Astrocyte of the cerebellum (primary cell): ENCODE data around the gene GP1BB.
"Not testable (repeated sequence)": the region's sequence is repeated elsewhere in the genome, so short reads cannot be mapped to it uniquely, and the experiment has no call there.

Experiments
- DNase-seq: peaks from one replicate; pipeline ENCODE4 v3.0.0-alpha.2; 2011; ENCODE audit warnings: low read depth
- H3K4me3 ChIP-seq: 2 replicates; pipeline ENCODE4 v1.5.1; 2011; ENCODE audit warnings: mild to moderate bottlenecking, low read depth, low read length, moderate library complexity
- in situ Hi-C: cut with HindIII; loops from 2 replicates; pipeline ENCODE4 v1.10.0; 2017; ENCODE audit warnings: low sequenced_read_pairs
- TF ChIP-seq, protein P1 (sequence below): IDR thresholded peaks from 2 replicates; pipeline ENCODE4 v1.5.1; 2012; ENCODE audit warnings: low read length, low read depth, moderate library complexity, mild to moderate bottlenecking; ENCODE audit errors: missing control alignments

Gene GP1BB

DNA sequence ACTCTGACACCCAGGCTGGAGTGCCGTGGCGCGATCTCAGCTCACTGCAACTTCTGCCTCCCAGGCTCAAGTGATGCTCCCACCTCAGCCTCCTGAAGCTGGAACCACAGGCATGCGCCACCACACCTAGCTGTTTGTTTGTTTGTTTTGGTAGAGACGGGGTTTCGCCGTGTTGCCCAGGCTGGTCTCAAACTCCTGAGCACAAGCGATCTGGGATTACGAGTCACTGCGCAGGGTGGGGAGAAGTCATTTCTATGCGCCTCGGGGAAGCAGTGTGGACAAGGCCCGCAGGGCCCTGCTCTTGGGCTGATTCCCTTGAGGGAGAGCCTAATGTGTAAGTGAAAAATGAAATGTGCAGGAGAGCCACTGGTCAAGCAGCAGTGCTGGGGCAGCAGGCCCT lies 28.6 kb upstream of the GP1BB start:
- no peak overlapping the region for H3K4me3 ChIP-seq
- in situ Hi-C loops = no loop called here
- TF ChIP-seq, protein P1, sequence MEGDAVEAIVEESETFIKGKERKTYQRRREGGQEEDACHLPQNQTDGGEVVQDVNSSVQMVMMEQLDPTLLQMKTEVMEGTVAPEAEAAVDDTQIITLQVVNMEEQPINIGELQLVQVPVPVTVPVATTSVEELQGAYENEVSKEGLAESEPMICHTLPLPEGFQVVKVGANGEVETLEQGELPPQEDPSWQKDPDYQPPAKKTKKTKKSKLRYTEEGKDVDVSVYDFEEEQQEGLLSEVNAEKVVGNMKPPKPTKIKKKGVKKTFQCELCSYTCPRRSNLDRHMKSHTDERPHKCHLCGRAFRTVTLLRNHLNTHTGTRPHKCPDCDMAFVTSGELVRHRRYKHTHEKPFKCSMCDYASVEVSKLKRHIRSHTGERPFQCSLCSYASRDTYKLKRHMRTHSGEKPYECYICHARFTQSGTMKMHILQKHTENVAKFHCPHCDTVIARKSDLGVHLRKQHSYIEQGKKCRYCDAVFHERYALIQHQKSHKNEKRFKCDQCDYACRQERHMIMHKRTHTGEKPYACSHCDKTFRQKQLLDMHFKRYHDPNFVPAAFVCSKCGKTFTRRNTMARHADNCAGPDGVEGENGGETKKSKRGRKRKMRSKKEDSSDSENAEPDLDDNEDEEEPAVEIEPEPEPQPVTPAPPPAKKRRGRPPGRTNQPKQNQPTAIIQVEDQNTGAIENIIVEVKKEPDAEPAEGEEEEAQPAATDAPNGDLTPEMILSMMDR = no peak
- no peak for DNase-seq

DNA sequence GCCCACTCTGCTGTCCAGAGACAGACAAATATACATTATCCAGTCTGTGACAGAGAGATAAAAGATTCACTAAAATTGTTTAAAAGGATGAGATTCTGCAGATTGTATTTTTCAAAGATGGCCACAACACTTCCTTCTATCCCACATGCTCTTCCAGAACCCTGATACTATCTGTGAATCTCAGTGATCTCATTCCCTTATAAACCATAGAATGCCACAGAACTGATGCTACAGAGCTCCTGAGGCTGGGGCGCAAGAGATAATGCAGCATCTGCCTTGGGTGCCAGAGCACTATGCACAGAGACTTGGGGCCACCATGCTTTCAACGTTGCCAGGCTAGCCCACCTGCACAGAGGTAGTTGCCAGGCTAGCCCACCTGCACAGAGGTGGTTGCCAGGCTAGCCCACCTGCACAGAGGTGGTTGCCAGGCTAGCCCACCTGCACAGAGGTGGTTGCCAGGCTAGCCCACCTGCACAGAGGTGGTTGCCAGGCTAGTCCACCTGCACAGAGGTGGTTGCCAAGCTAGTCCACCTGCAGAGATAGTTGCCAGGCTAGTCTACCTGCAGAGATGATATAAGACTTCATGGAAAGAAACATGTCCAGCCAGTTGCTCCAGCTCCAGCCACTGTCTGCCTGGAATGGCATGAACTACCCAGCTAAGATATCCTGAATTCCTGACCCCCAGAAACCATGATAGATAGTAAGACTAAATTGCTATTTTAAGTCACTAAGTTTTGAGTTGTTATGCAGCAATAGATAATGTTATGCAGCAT lies 26.6 kb upstream of the GP1BB start:
- in situ Hi-C loops = no loop called here
- TF ChIP-seq, protein P1 = no peak
- DNase-seq = no peak
- no peak overlapping the region for H3K4me3 ChIP-seq

DNA sequence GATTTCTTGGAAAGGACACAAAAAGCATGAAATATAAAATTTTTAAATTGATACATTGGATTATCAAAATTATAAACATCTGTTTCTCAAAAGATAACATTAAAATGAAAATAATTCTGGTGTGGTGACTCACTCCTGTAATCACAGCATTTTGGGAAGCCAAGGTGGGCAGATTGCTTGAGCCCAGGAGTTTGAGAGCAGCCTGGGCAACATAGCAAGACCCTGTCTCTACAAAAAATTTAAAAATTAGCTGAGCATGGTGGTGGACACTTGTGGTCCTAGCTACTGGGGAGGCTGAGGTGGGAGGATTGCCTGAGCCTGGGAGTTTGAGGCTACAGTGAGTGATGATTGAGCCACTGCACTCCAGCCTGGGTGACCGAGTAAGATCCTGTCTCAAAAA lies 25.5 kb upstream of the GP1BB start:
- H3K4me3 ChIP-seq, DNase-seq, in situ Hi-C loops: not testable (repeated sequence)

DNA sequence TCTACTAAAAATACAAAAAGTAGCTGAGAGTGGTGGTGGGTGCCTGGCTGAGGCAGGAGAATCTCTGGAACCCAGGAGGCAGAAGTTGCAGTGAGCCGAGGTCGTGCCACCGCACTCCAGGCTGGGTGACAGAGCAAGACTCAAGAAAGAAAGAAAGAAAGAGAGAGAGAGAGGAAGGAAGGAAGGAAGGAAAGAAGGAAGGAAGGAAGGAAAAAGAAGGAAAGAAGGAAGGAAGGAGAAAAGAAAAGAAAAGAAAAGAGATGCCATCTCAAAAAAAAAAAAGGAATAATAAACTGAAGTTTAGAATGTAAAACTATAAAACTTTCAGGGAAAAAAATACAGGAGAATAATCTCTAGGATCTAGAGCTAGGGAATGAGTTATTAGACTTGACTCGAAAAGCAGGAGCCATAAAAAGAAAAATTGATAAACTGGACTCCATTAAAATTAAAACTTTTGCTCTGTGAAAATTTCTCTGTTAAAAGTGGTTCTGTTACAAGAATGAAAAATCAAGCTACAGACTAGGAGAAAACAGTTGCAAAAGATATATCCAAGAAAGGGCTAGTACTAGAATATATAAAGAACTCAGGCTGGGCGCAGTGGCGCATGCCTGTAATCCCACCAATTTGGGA lies 22.4 kb upstream of the GP1BB start:
- DNase-seq = no peak
- H3K4me3 ChIP-seq = no peak overlapping the region
- in situ Hi-C loops = no loop called here
- TF ChIP-seq, protein P1 = no peak

DNA sequence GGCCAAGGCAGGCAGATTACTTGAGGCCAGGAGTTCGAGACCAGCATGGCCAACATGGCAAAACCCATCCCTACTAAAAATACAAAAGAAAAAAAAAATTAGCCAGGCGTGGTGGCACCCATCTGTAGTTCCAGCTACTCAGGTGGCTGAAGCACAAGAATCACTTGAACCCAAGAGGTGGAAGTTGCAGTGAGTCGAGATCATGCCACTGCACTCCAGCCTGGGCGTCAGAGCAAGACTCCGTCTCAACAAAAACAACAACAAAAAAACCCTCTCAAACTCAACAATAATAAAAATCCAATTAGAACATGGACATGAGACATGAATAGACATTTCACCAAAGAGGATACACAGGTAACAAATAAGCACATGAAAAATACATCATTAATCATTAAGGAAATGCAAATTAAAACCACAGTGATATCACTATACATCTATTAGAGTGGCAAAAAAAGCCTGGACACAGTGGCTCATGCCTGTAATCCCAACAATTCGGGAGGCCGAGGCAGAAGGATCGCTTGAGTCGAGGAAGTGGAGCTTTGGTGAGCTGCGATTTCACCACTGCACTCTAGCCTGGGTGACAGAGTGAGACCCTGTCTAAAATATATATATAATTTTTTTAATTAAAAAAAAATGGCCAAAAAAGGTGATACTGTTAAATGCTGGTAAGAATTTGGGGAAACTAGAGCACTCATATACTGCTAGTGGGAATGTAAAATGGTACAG lies 21.8 kb upstream of the GP1BB start:
- in situ Hi-C loops = no loop called here
- H3K4me3 ChIP-seq = no peak overlapping the region
- TF ChIP-seq, protein P1 = no peak
- no peak for DNase-seq

DNA sequence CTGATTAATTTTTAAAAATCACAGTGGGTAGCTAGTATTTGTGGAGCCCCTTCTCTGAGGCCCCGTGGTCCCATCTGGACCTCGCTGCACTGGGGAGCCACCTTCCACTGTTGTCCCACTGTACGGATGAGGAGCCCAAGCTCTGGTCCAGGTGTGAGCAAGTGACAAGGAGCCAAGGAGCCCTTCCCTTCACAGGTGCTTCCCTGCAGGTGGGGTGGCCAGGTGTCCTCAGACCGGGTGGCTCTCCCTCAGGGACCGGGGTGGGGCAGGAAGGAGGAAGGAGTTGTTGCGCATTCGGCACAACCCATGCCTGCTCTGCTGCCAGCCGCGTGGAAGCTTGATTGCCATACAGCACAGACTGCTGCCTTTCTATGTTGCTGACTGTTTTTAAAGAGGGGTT lies 19.5 kb upstream of the GP1BB start:
- in situ Hi-C loops = no loop called here
- no peak overlapping the region for H3K4me3 ChIP-seq
- TF ChIP-seq, protein P1 = no peak
- DNase-seq = no peak
